Cerebellar nuclear complex (tissue), 1 donor: Measurements from ENCODE around the gene SLC16A5.
"Not testable (repeated sequence)": the region's sequence is repeated elsewhere in the genome, so short reads cannot be mapped to it uniquely, and the experiment has no call there.

Experiments used
- DNase-seq, 2 experiments: peaks; one replicate each; lab custom pipeline; 2025; lab: John Stamatoyannopoulos, UW

Gene SLC16A5, protein sequence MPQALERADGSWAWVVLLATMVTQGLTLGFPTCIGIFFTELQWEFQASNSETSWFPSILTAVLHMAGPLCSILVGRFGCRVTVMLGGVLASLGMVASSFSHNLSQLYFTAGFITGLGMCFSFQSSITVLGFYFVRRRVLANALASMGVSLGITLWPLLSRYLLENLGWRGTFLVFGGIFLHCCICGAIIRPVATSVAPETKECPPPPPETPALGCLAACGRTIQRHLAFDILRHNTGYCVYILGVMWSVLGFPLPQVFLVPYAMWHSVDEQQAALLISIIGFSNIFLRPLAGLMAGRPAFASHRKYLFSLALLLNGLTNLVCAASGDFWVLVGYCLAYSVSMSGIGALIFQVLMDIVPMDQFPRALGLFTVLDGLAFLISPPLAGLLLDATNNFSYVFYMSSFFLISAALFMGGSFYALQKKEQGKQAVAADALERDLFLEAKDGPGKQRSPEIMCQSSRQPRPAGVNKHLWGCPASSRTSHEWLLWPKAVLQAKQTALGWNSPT

DNA sequence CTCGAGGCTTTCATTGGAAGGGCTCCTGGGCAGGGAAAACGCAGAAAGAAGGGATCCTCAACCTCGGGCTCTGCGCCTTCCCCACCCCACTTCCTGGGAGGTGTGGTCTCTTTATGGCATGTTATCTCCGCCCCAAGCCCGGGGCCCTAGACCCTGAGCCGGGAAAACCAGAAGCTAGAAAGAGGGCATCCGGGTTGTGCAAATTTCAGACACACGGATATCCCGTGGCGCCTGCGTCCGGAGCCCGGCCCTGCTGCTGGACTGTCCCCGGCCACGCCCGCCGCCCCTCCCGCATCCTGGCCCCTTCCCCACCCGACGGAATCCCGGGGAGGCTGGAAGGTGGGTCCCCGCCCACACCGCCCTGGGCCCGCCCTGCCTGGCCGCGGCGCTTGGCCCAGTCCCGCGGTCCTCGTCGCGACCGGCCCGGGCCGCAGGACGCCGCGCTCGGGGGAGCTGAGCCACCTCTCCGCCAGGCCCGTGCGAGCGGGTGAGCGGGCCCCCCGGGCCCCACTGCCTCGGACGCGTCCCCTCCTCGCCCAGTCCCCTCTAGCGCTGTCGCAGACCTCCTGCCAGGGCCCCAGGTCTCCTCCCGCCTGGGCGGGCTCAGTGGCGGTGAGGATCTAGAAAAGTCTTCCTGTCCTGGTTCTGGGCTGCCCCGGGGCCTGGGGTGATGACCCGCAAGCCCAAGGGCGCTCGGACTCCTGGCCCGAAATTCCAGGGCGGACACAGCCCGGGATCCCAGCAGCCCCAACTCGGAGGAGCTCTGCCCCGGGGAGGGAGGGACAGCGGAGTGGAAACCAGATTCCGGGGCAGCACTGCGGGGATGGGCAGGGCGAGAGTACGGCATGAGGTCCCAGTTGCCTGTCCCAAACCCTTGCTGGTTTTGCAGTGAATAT is at the start of gene SLC16A5:
Gene SLC16A5 (plus strand): TSS at position 397 of the 896 bp plus-strand sequence. CDS start 5,683 bp downstream, outside the sequence.
- no peak for DNase-seq

DNA sequence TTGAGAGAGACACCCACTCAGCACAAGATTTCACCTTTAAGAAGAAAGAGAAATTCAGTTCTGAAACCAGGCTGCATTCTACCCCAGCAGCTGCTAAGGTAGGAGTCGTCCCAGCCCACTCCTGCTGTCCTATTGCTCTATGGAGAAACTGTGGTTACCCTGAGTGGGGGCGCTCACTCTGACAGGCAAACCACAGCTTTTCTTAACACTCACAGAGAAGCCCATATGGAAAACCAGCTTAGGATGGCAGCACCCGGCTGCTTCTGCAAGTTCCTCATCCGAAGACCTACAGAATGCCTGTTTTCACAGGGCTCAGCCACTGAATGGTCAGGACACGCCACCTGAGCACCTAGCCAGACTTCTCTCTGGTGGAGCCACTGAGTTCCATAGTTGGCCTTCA is 48.5 kb upstream of the SLC16A5 start:
- DNase-seq = no peak

DNA sequence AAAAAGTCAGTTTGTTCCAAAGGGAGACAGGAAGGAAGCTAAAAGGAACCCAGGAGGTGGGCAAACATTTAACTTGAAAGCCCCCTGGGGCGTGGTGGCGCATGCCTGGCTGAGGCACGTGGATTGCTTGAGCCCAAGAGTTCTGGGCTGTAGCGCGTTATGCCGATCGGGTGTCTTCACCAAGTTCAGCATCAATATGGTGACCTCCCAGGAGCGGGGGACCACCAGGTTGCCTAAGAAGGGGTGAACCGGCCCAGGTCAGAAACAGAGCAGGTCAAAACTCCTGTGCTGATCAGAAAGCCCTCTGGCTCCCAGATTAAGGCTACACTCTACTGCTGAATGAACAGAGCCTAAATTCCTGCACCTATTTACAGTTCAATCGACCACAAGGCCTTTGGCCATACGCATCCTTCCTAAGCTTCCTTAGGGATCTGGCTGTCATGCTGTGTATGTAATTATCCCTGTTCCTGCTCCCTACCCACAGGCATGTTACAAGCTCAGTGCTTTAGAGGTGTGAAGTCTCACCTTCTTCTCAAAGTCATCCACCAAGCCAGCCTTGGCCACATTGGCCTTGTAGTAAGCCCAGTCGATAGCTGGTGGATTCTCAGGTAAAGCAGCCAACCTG is 46.0 kb upstream of the SLC16A5 start:
- no peak for DNase-seq

DNA sequence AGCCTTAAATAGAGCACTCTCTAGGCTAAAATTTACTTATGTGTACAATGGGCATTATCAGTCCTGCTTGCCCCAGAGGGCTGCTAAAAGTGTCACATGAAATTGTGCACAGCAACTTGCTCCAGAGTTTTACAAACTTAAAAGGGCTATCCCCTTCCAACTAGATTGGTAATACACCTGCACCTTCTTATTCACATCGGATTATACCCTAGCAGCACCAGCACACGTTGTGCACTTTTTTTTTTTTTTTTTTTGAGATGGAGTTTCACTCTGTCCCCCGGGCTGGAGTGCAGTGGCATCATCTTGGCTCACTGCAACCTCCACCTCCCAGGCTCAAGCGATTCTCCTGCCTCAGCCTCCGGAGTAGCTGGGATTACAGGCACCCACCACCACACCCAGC is 44.0 kb upstream of the SLC16A5 start:
- not testable (repeated sequence) for DNase-seq

DNA sequence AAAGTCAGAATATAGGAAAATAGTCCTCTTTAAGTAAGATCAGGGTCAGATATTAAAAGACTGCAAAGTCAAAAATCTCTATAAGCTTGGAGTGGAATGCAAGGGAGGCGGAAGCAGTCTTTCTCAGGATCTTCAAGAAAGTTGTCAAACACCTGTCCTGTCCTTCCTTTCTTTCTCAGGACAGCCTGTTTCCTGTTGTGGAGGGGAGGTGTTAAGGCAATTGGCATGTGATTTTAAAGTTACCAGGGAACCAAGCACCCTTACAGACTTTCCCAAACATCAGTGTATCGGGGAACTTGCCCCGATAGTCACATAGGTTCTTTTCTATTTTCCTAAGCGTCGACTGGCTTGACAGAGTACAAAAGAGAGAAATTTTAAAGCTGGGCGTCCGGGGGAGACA is 43.0 kb upstream of the SLC16A5 start:
- no peak for DNase-seq

DNA sequence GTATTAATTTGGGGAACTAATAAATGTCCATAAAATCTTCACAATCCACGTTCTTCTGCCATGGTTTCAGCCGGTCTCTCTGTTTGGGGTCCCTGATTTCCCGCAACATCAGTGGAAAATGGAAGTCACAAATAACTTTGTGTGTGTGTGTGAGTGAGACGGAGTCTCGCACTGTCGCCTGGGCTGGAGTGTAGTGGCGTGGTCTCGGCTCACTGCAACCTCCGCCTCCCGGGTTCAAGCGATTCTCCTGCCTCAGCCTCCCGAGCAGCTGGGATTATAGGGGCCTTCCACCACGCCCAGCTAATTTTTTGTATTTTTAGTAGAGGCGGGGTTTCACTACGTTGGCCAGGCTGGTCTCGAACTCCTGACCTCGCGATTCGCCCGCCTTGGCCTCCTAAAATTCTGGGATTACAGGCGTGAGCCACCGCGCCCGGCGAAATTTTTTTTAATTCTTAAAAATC is 41.8 kb upstream of the SLC16A5 start:
- DNase-seq = not testable (repeated sequence)

DNA sequence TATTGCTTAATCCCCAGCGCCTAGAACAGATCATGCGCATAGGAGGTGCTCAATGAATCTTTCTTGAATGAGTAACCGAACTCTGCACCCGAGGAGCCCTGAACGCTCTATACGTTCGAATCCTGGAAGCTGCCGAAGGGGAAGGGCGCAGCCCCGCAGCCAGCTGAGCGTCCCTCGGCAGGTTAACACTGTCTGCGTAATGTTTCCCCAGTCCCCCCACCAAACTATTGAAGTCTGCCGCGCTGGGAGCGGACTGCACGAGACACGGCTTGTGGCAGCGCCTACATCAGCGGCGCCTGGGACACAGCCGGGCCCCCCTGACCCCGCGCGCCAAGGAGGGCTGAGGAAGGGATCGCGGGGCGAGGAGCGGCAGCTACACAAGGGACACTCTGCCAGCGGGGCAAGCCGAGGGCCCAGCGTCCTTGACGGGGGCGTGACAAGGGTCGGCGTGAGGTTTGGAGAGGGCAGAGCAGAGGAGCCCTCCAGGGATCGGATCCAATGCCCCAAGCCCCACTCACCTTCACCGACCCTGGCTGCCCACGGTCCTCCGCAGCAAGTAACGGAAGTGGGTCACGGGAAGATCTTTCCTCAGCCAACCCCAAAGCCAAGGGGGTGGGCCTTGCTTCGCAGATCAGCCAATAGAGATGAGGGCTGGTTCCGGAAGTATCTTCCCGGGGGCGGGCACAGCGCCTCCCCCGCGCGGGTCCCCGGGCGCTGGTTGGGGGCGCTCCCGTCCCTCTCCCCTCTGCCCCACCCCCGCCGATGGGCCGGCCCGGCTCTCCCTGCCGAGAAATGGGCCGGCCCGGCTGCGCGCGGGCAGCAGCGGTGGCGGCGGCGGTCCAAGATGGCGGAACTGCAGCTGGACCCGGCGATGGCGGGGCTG is 41.1 kb upstream of the SLC16A5 start, which contains the start of the genes ATP5PD and KCTD2:
Gene ATP5PD (minus strand): TSS at position 563 of the 883 bp plus-strand sequence. CDS start 4,319 bp downstream, outside the sequence.
Gene KCTD2 (plus strand): TSS at position 819 of the 883 bp plus-strand sequence. CDS start 26 bp downstream, at position 845.
- DNase-seq = peak; percentile 84 to 95

DNA sequence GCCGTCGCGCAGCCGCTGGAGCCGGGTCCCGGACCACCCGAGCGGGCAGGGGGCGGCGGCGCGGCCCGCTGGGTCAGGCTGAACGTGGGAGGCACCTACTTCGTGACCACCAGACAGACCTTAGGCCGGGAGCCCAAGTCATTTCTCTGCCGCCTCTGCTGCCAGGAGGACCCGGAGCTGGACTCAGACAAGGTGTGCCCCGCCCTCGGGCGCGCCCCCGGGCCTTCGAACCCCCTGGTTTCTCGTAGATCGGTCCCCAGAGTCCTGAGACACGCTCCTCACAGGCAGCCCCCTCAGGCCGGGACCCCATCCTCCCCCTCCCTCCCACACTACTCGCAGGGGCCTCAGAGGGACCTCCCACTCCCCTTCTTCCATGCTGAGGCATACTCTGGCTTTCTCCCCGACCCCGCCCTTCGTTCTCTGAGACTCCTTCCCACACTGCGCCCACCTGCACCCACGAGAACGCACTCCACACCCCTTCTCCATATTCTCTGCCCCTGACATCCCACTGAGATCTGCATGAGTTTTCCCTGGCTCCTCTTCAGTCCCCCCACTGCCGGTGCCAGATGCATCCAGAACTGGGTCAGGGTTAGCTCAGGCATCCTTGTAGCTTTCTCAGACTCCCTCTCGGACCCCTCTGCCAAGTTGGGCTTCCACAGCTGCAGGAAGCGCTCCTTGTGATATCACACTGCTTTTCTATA is 40.2 kb upstream of the SLC16A5 start:
- DNase-seq = no peak

DNA sequence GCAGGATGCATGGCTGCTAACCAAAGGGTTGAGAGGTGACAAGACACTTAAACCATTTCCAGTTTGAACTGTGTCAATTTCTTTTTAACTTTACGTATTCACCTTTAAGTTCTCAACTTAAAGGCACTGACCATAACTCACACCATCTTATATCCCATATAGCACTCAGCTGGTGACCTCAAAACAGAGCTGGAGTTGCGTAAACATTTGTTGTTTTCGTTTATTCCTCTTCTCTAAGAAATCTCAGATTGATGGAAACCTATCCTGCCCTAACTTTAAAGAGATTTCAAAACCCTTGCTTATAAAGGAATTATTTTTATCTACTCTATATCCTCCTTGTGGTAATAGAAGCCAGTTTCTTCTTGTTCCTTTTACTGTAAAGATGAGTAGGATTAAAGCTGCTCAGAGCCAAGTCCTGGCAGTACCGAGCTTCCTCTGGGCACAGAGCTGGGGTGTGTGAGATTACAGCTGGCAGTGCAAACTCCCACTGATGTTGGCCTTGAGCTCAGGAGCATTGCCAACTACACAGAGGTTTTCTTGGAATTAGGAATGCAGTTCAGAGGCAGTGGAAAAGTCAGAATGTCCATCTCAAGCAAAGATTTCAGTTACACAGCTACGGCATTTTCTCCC is 39.4 kb upstream of the SLC16A5 start:
- no peak for DNase-seq

DNA sequence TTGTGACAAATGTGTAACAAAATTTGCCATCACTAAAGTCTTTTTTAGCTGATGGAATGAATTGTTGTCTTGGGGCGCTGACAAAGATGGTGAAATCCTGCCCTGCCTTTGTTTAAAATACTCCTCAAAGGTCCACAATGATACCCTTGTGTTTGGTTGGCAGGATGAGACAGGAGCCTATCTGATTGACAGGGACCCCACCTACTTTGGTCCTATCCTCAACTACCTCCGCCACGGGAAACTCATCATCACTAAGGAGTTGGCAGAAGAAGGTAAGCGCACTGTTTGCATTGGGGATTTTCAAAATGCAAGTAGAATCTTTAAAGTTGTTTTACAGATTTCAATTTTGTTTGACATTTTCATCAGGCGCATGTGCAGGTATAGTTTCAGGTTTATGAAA is 38.7 kb upstream of the SLC16A5 start:
- no peak for DNase-seq

DNA sequence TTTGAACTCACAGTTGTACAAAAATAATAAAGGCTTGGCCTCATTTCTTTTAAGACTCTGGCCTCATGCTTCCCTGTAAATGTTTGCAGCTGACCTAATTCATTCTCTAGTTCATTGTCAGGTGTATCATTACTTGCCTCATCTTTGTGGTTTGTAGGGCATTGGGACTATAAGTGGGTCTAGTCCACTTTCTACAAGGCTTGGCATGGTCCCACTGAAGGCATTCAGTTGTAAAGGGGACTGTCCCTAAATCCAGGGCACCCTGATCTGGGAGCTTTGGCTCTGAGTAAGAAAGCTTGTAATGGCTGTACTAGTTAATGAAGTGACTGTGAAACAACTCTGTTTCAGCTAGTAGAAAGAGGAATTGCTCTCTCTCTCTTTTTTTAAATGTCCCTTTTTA is 38.0 kb upstream of the SLC16A5 start:
- no peak for DNase-seq

DNA sequence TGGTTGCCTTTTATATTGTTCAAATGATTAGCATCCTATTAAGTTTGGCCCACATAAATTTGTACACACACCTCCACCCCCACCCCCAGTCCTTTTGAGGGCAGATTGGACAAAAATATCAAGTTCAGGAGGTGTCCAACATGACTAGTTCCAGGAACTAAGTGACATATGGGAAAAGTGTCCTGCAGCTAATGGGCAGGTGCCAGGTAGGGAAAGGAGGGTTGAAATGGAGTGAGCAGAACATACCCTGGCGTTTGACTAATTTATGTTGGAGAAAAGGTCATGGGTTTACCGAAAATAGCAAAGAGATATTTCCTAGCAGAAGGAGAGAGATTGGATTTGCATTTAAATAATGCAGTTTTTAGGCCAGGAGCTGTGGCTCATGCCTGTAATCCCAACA is 35.8 kb upstream of the SLC16A5 start:
- peak; percentile 80 to 98 for DNase-seq

DNA sequence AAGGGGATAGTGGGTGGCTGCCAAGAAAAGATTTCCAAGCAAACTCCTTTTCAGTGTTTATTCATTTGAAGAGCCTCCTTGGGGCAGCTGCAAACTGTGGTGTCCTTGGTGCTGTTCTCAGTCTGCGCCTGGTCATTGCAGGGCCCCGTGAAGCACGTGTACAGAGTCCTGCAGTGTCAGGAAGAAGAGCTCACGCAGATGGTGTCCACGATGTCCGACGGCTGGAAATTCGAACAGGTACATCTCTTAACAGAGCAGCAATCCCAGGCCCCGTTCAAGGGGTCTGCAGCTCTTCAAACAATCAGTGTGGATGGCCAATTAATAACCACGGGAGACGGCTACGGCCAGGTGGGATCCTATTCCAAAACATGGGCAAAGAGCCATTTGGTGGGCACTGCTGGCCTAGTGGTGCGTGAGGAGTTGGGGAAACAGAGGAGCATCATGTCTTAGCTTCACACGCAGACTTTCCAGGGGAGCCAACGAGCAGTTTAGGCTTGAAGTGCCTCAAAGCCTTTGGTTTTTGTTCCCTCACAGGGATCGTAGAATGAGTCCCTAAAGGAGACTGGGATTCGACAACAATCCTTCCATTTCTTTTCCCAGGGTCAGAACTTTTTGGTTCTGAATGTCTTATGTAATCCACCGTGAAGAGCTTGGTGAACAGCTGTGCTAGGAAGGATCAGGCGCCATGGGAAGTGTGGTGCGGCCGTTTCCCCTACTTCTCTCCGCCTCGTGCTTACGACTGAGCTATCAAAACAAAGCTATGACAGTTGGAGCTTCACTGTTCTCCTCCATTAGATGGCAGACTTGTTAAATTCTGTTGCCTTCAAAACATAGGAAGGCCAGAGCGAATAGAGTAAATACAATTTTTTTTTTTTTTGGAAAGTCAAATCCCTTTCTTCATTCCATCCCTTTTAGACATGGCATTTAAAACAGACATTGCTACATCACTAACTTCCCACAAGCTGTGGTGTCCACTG is 28.1 kb upstream of the SLC16A5 start:
- peak in 1 of 2 experiments; percentile 59 for DNase-seq

DNA sequence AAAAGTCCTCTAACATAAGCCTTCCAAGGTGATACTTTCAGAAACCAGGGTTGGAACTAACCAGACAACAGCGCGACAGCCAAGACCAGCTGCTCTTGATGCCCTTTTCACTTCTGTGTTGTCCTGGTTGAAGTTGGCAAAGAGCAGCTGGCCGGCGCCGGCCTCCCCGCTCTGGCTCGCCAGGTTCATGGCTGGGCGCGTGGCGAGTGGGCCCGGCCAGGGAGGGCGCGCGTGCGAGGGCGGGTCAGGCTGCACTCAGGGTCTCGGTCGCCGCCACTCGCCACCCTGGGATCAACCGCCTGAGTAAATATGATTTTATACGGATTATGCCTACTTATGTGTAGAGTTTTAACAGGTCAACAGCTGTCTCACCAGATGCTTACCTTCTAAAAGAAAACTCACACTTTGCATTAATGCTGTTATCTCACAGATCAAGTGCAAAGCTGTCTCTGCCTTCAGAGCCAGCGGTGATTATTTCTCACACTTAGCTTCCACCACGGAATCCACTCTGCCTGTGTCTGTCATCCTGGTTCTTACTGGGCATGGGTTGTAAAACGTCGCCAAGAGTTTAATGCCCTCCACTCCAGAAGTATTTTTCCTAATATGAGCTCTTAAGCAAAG is 27.2 kb upstream of the SLC16A5 start:
- no peak for DNase-seq

DNA sequence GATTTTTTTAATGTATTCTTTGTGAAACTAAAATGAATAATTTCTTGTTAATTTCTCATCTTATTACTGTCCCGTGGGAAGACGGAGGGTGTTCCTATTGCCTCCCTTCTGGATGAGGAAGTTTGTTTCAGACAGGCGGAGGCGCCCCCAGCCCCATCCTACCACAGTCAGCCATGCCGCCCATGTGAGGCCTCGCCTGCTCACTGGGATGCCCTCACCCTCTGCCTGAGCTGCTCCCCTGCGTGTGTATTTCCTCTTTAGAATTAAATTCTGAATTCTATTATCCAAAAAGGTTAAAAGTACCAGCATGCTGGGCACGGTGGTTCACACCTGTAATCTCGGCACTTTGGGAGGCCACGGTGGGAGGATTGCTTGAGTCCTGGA is 26.7 kb upstream of the SLC16A5 start:
- DNase-seq = no peak

DNA sequence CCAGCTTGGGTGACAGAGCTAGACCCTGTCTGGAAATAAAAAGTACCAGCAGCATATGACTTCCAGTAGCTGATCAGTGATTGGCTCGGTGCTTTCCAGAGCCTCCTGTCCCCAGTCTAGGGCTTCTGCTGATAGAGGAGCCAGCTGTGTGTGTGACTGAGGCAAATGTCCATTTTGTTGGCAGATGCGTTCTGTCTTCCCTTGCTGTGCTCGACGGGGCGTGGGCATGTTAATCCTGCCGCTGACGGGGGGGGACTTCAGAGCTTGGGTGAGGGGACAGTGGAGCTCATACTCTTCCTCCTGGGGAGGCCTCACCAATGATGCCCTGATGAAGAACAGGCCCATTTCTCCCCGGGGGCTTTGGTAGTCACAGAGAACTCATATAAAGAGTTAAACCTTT is 26.1 kb upstream of the SLC16A5 start:
- no peak for DNase-seq

DNA sequence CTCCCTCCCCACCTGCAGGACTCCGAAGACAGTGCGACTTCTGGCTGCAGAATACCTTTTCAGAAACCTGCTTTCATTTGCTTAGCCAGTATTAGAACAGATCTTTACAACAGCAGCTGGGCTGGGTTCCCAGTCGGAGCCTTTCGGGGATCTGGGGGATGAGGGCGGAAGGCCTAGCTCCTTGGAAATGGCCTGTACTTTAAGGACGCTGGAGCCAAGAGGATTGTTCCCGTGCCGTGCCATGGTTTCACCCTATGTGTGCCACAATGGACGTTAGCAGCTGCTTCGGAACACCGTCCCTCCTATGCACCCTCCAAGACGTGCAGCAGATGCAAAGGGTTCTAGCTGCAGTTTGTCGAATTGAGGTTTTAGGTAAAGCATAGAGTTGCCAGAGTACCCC is 24.6 kb upstream of the SLC16A5 start:
- DNase-seq = no peak

DNA sequence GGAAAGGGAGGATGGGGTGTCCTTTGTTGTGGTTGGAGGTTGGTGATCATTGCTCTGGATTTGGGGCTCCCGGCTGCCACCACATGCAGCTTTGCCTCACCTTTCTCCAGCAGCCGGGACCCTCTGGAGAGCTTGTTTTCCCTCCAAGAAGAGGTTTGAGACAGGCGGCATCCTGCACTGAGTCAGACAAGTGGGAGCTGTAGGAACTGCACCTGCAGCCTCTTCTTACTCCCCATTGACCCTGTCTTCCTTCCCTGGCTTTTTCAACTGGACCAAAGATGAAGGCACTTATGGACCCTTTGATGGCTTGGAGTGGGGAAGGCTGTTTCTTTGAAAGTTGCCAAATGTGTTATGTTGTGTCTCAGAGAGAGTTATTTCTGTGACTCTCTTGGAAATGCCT is 24.1 kb upstream of the SLC16A5 start:
- DNase-seq = no peak
